Heart left ventricle (tissue), 16 donors: Measurements from ENCODE around the gene ANGPTL4. TPM values are rescaled to one million over a fixed set of nuclear protein-coding genes. Genes with fewer than 3 reads are reported as not detected.
A peak's percentile ranks its signal among the peaks of the same experiment; 100 is the strongest.

ENCODE experiments used
- ATAC-seq, 4 donors: fragments of 200-7000 bp; cut with Tn5 transposase; one replicate each; pipeline ENCODE4 v1.9.1; 2020 to 2022; ENCODE audit warnings: moderate library complexity in 4 of 4, mild to moderate bottlenecking in 3 of 4, moderate number of reproducible peaks in 1 of 4
- DNase-seq, 5 donors: peaks; one replicate each; pipeline ENCODE4 v3.0.0-alpha.2; 2020
- H3K27ac ChIP-seq, 12 donors: fragments of 200-600 bp; sonication (generic) in 4 of 12; one replicate each; pipeline versions ENCODE4 v1.5.0 to v1.8.0; 2016 to 2022; ENCODE audit warnings: mild to moderate bottlenecking in 2 of 12
- H3K27me3 ChIP-seq, 9 donors: fragments of 200-600 bp; sonication (generic) in 2 of 9; one replicate each; pipeline versions ENCODE4 v1.5.1 to v1.8.0; 2016 to 2022; ENCODE audit warnings: mild to moderate bottlenecking in 3 of 9
- H3K36me3 ChIP-seq, 9 donors: fragments of 200-600 bp; sonication (generic) in 2 of 9; one replicate each; pipeline versions ENCODE4 v1.5.0 to v1.8.0; 2018 to 2022; ENCODE audit warnings: mild to moderate bottlenecking in 2 of 9
- H3K4me1 ChIP-seq, 12 donors: fragments of 200-600 bp; sonication (generic) in 4 of 12; one replicate each; pipeline versions ENCODE4 v1.5.0 to v1.8.0; 2016 to 2022; ENCODE audit warnings: mild to moderate bottlenecking in 3 of 12
- H3K4me3 ChIP-seq, 12 donors: fragments of 200-600 bp; sonication (generic) in 4 of 12; one replicate each; pipeline versions ENCODE4 v1.5.0 to v1.8.0; 2017 to 2022; ENCODE audit warnings: mild to moderate bottlenecking in 9 of 12, moderate library complexity in 4 of 12
- H3K9me3 ChIP-seq, 12 donors: fragments of 200-600 bp; sonication (generic) in 4 of 12; one replicate each; pipeline versions ENCODE4 v1.5.0 to v1.8.0; 2016 to 2022; ENCODE audit warnings: mild to moderate bottlenecking in 1 of 12
- POLR2A ChIP-seq, 2 donors: fragments of 450-650 bp; IDR thresholded peaks; one replicate each; pipeline ENCODE4 v1.6.1; 2017; ENCODE audit warnings: antibody characterized with exemption in 2 of 2, mild to moderate bottlenecking in 2 of 2, moderate library complexity in 2 of 2
- WGBS, 4 donors: extraction: QIAGEN DNeasy Blood & Tissue Kit in 2 of 4; methylation state at CpG; one replicate each; pipeline versions ENCODE4 v1.1.5 to v1.1.7; 2013 to 2018; 5-methylcytosine and 5-hydroxymethylcytosine counted together
- intact Hi-C, 10 donors: fragments of 100-400 bp; cut with DNase I; formaldehyde crosslinking; loops; one replicate each; pipeline versions ENCODE4 v1.11.1 to v1.14.2; 2022
- polyA plus RNA-seq, 2 donors: library from polyadenylated mRNA; stranded (reverse); fragments of 200-250 nt; gene quantifications; one replicate each; pipeline ENCODE4 v1.2.3, GENCODE V29; 2013
- total RNA-seq, 9 donors: library from RNA; depleted of rRNA in 2 of 9; stranded (reverse); fragments of >200 nt in 2 of 9; fragmentation: NEBNext Ultra II Directional in 3 of 9; extraction: Animal tissue kit (Norgen Biotek cat#: 25700) in 3 of 9; gene quantifications; one replicate each; pipeline versions ENCODE4 v1.1.0 to v1.2.4, GENCODE V29; 2016 to 2023
- TF ChIP-seq, protein P1 (sequence below), 12 donors: fragments of 200-600 bp; sonication (generic) in 4 of 12; IDR thresholded peaks; one replicate each; pipeline versions ENCODE4 v1.5.0 to v1.8.0; 2018 to 2022; ENCODE audit warnings: antibody characterized with exemption in 12 of 12, mild to moderate bottlenecking in 5 of 12
- donor health status: ischemic (EF 13 %, LVEDD 7.1; RV severe dilation, severe dysfunction).
- donor health status: healthy with polysubstance abuse.
- donor health status: DM: no; HTN: yes; CAD: no.
- donor health status: DM: no; HTN: no; CAD: no.
- donor health status: ischemic (EF 25% LVEDD 6.9; RV normal size, moderate dysfunction).
- donor health status: ischemic (EF 25% LVEDD 5.7; RV mildly dilated, moderate dysfunction).
- donor health status: healthy.
- donor health status: DM: yes; HTN: yes; CAD: no.
- donor health status: ischemic (EF 35%, LVEDD 5.7; RV mildly dilated, moderate dysfunction).
- donor health status: nonischemic (EF 11% LVEDD 7.7; RV severe dilation, severe dysfunction).
- donor health status: DM: yes; HTN: yes; CAD: no.
- donor health status: PGD.
- donor health status: ischemic (EF 29% LVEDD 5.4; RV normal size, mild dysfunction).
- donor health status: nonischemic (EF 23%, LVEDD 6.1; RV moderate dilation, normal function).

The ANGPTL4 gene
- total and polyA plus RNA-seq, 11 donors = 2.4 to 117 (median 10.8) TPM

- DNase-seq = peak; percentile 99 to 100 (median 99)
- peaks cover 14 to 57% (median 45%) of the 10 kb centered on the region in 12 donors for H3K4me1 ChIP-seq
- peaks cover 0 to 8% (median 0%) of the 10 kb centered on the region in 9 donors for H3K36me3 ChIP-seq
- peak within 1 kb of the TSS; percentile 99 to 100 (median 100) for H3K27ac ChIP-seq
- ATAC-seq = peak; percentile 88 to 95 (median 92)
- H3K9me3 ChIP-seq = no peaks in the 10 kb centered on the region
- H3K4me3 ChIP-seq = peak within 1 kb of the TSS; percentile 69 to 100 (median 92)
- peak in 1 of 2 donors; percentile 77 for TF ChIP-seq POLR2A (IDR thresholded peaks at IDR 0.05)
- TF ChIP-seq, protein P1, sequence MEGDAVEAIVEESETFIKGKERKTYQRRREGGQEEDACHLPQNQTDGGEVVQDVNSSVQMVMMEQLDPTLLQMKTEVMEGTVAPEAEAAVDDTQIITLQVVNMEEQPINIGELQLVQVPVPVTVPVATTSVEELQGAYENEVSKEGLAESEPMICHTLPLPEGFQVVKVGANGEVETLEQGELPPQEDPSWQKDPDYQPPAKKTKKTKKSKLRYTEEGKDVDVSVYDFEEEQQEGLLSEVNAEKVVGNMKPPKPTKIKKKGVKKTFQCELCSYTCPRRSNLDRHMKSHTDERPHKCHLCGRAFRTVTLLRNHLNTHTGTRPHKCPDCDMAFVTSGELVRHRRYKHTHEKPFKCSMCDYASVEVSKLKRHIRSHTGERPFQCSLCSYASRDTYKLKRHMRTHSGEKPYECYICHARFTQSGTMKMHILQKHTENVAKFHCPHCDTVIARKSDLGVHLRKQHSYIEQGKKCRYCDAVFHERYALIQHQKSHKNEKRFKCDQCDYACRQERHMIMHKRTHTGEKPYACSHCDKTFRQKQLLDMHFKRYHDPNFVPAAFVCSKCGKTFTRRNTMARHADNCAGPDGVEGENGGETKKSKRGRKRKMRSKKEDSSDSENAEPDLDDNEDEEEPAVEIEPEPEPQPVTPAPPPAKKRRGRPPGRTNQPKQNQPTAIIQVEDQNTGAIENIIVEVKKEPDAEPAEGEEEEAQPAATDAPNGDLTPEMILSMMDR (IDR thresholded peaks at IDR 0.05) = no peak
- WGBS, 4 donors = 0 to 1% (median 0%) methylated on average over 47 to 70 of the region's 70 CpGs
- no peaks in the 10 kb centered on the region for H3K27me3 ChIP-seq
- intact Hi-C loops = loop anchor here in 6 of 10 donors (1.0 to 2.0 kb wide), 4 partner anchors 23 to 28 kb away; no protein-coding TSS in a partner anchor
Measured at GRCh38 chr19:8389891-8390616, 26.1 kb downstream of the ANGPTL4 start, which contains the start of gene RAB11B. Gene RAB11B, plus strand, starts transcription at chr19:8390360. Its CDS starts 57 bp downstream, at chr19:8390417.

- Histone ChIP-seq H3K4me3 (peak overlapping the region; percentile 69 to 100 (median 92)), H3K4me1 (peaks cover 14 to 57% (median 49%) of the 10 kb centered on the region in 12 donors), H3K27me3 (no peaks in the 10 kb centered on the region), H3K9me3 (no peaks in the 10 kb centered on the region), H3K36me3 (peaks cover 0 to 8% (median 0%) of the 10 kb centered on the region in 9 donors), H3K27ac (peak overlapping the region; percentile 99 to 100 (median 100))
- TF ChIP-seq, protein P1 (IDR thresholded peaks at IDR 0.05) = no peak
- no peak for TF ChIP-seq POLR2A (IDR thresholded peaks at IDR 0.05)
- intact Hi-C loops = loop anchor here in 5 of 10 donors (1.0 to 2.0 kb wide), 3 partner anchors 23 to 28 kb away; no protein-coding TSS in a partner anchor
- peak; percentile 95 to 98 (median 96) for DNase-seq
- 0 to 2% (median 1%) methylated on average over 15 to 28 of the region's 28 CpGs for WGBS, 4 donors
- peak; percentile 68 to 89 (median 82) for ATAC-seq
Measured at GRCh38 chr19:8390617-8390981, 26.6 kb downstream of the ANGPTL4 start.

DNA sequence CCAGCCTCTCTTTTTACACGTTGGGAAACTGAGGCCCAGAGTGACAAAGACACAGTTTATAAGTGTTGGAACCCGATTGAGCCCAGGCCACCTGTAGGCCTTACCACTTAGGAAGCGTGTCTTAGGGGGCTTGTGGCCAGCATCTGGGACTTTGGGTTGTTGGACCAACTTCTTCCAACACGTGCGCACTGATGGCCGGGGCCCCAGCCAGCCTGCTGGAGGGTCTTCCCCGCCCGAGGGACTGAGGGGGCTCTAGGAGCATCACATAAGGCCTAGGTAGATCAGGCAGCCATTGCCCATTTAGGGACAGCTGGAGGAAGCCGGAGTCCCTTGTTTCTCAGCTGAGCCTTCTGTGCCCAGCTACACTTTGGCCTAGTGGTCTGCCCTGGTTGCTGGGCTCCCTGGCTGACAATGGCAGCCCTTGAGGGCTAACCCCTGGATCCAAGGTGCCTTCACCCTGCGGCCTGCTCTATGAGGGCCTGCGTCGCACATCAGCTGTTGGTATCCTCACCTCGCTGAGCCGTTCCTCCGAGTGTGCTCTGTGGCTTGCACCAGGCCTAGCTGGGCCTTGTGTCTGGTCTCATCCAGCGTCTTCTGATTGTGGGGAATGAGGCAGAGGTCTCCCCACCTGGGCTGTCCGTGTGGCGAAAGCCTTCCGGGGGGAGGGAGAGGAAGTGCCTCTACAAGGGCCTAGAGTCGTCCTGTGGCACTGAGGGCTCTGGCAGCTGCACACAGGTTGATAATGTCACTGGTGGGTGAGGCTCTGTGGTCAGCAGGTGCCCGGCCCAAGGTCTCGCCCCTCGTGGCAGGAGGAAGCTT lies 27.5 kb downstream of the ANGPTL4 start:
- peak overlapping the region; percentile 74 to 100 (median 100) for H3K27ac ChIP-seq
- peaks cover 0 to 8% (median 0%) of the 10 kb centered on the region in 9 donors for H3K36me3 ChIP-seq
- DNase-seq = no peak
- intact Hi-C loops = loop anchor here in 5 of 10 donors (2.0 kb wide), 1 partner anchor 29 kb away; no protein-coding TSS in a partner anchor
- peak overlapping the region in 10 of 12 donors; percentile 69 to 100 (median 94) for H3K4me3 ChIP-seq
- WGBS, 4 donors = 68 to 70% (median 69%) methylated on average over 19 to 23 of the region's 23 CpGs
- peaks cover 14 to 62% (median 55%) of the 10 kb centered on the region in 12 donors for H3K4me1 ChIP-seq
- H3K9me3 ChIP-seq = no peaks in the 10 kb centered on the region
- H3K27me3 ChIP-seq = no peaks in the 10 kb centered on the region
- TF ChIP-seq POLR2A (IDR thresholded peaks at IDR 0.05) = no peak
- TF ChIP-seq, protein P1 (IDR thresholded peaks at IDR 0.05) = no peak
- no peak for ATAC-seq
